Upper lobe of left lung (tissue), 4 donors: Measurements from ENCODE around the gene TSHZ1.

Source experiments
- CTCF ChIP-seq, 6 experiments: fragments of 450-650 bp in 4 of 6; fragments of 200-600 bp in 2 of 6; sonication (generic) in 2 of 6; IDR thresholded peaks; one replicate each; pipeline ENCODE4 v1.5.1; 2016 to 2019; ENCODE audit warnings: antibody characterized with exemption in 6 of 6
- EP300 ChIP-seq, 4 donors: sonication (generic); formaldehyde crosslinking; IDR thresholded peaks; one replicate each; pipeline ENCODE4 v1.5.1; 2017; ENCODE audit warnings: antibody characterized with exemption in 4 of 4, control low read depth in 2 of 4
- POLR2A ChIP-seq, 4 donors: fragments of 450-650 bp; IDR thresholded peaks; one replicate each; pipeline ENCODE4 v1.5.1; 2016 to 2017; ENCODE audit warnings: antibody characterized with exemption in 4 of 4, mild to moderate bottlenecking in 2 of 4
- POLR2AphosphoS5 ChIP-seq, 2 donors: sonication (generic); formaldehyde crosslinking; IDR thresholded peaks; one replicate each; pipeline ENCODE4 v1.5.1; 2017; ENCODE audit warnings: antibody characterized with exemption in 2 of 2

GRCh38 chr18:75208155-75208835, 2.3 kb upstream of the TSHZ1 start:
- TF ChIP-seq CTCF (IDR thresholded peaks at IDR 0.05) (peak in 2 of 6 experiments; percentile 19 to 26), POLR2A (IDR thresholded peaks at IDR 0.05) (peak in 1 of 4 donors; percentile 31), EP300 (IDR thresholded peaks at IDR 0.05) (no peak), POLR2AphosphoS5 (IDR thresholded peaks at IDR 0.05) (no peak)
